Activated CD4-positive, alpha-beta T cell treated with anti-CD3 and anti-CD28 coated beads for 36 hours (primary cell): ENCODE results near the gene MFSD2A. TPM values are rescaled to one million over a fixed set of nuclear protein-coding genes. Genes with fewer than 3 reads are reported as not detected.
"Not testable (repeated sequence)": the region's sequence is repeated elsewhere in the genome, so short reads cannot be mapped to it uniquely, and the experiment has no call there.

Experiments used
- ATAC-seq: fragments of 200-7000 bp; cut with Tn5 transposase; one replicate; pipeline ENCODE4 v1.10.0; 2021; ENCODE audit warnings: mild to moderate bottlenecking, moderate library complexity
- CTCF ChIA-PET: fragments of 350-600 bp; sonication (Branson Sonifier 250); formaldehyde crosslinking; loops from one replicate; lab custom pipeline; 2021; ENCODE audit warnings: antibody characterized with exemption; lab: Charles Lee
- POLR2A ChIA-PET: fragments of 350-600 bp; sonication (Branson Sonifier 250); formaldehyde crosslinking; loops from one replicate; lab custom pipeline; 2021; ENCODE audit warnings: antibody characterized with exemption, inconsistent platforms; lab: Charles Lee
- DNase-seq: peaks from one replicate; pipeline ENCODE4 v3.0.0-alpha.2; 2020
- H3K27ac Mint-ChIP-seq: one replicate; pipeline ENCODE4 v1.8.0; 2021; ENCODE audit warnings: mixed read lengths
- H3K27me3 Mint-ChIP-seq: one replicate; pipeline ENCODE4 v1.8.0; 2021; ENCODE audit warnings: mixed read lengths
- H3K36me3 Mint-ChIP-seq: one replicate; pipeline ENCODE4 v1.8.0; 2021; ENCODE audit warnings: low read depth, mixed read lengths
- H3K4me1 Mint-ChIP-seq: one replicate; pipeline ENCODE4 v1.8.0; 2021; ENCODE audit warnings: mixed read lengths
- H3K4me3 Mint-ChIP-seq: one replicate; pipeline ENCODE4 v1.8.0; 2021; ENCODE audit warnings: mild to moderate bottlenecking, moderate library complexity, mixed read lengths
- H3K9me3 Mint-ChIP-seq: one replicate; pipeline ENCODE4 v1.8.0; 2021; ENCODE audit warnings: low read depth, mixed read lengths
- intact Hi-C, 2 experiments: fragments of 100-400 bp; cut with DNase I in 1 of 2; cut with micrococcal nuclease in 1 of 2; formaldehyde crosslinking; loops; one replicate each; pipeline versions ENCODE4 v1.14.2 to v1.15.1; 2022 to 2024; cut with DNase I, micrococcal nuclease
- total RNA-seq, 2 experiments: library from RNA; stranded (reverse); gene quantifications; one replicate each; pipeline ENCODE4 v1.2.3, GENCODE V29; 2021

Gene MFSD2A
- total RNA-seq, 2 experiments from 2014 or later = 8.8 to 12.8 TPM

DNA sequence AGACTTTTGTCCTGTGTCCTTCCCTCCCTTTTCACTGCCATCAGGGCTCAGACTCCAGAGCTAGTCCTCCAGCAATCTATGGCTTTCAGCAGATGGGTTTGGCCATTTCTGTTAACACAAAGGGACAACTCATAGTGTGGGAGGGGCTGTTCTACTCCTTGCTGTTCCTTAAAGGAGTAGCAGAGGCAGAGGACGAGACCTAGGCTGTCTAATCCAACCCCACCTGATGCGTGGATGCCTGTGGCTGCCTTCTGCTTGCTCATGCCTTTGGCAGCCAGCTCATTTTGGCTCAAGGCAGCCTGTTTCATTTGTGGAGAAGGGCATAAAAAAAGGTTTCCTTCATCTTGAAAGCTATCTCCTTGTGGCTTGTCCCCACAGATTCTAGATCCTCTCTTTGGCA is 27.0 kb downstream of the MFSD2A start:
- H3K27ac Mint-ChIP-seq = no peak overlapping the region
- intact Hi-C loops = no loop called here
- no peak overlapping the region for H3K4me3 Mint-ChIP-seq
- DNase-seq = no peak
- no peaks in the 10 kb centered on the region for H3K9me3 Mint-ChIP-seq
- H3K4me1 Mint-ChIP-seq = no peaks in the 10 kb centered on the region
- ATAC-seq = no peak
- no peaks in the 10 kb centered on the region for H3K36me3 Mint-ChIP-seq
- no peaks in the 10 kb centered on the region for H3K27me3 Mint-ChIP-seq
- ChIA-PET POLR2A (no interaction called here), CTCF (interaction anchor here (0.6 to 0.7 kb wide), 3 partner anchors 8 to 180 kb away, joined by 3 read pairs; no protein-coding TSS in a partner anchor)

DNA sequence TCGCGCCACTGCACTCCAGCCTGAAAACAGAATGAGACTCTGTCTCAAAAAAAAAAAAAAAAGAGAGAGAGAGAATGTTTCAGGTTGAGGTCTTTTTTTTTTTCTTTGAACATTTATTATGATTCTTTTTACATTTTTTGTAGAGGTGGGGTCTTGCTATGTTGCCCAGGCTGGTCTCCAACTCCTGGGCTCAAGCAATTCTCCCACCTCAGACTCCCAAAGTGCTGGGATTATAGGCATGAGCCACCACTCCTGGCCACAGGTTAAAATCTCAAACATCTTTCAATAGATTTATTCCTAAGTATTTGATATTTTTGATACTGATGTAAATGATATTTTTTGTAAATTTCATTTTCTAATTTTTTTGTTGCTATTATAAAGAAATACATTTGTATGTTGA is 29.5 kb downstream of the MFSD2A start:
- DNase-seq, H3K36me3 Mint-ChIP-seq, H3K4me3 Mint-ChIP-seq, POLR2A ChIA-PET, intact Hi-C loops, H3K27me3 Mint-ChIP-seq, H3K4me1 Mint-ChIP-seq, ATAC-seq, H3K27ac Mint-ChIP-seq, H3K9me3 Mint-ChIP-seq: not testable (repeated sequence)
- CTCF ChIA-PET = interaction anchor here (0.7 to 1.5 kb wide), 2 partner anchors 11 to 12 kb away, joined by 3 to 4 read pairs; no protein-coding TSS in a partner anchor

DNA sequence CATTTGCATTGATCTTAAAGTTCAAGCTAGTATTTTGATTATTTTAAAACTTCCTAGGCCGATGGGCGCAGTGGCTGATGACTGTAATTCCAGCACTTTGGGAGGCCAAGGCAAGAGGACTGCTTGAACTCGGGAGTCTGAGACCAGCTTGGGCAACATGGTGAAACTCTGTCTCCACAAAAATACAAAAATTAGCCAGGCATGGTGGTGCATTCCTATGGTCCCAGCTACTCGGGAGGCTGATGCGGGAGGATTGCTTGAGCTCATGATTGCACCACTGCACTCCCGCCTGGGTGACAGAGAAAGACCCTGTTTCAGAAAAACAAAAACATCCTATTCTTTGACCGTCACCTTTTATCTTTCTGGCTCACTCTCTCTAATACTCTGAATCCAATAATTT is 30.0 kb downstream of the MFSD2A start:
- Mint-ChIP-seq H3K27ac (no peak overlapping the region), H3K9me3 (no peaks in the 10 kb centered on the region), H3K27me3 (no peaks in the 10 kb centered on the region), H3K4me3 (no peak overlapping the region), H3K36me3 (no peaks in the 10 kb centered on the region), H3K4me1 (no peaks in the 10 kb centered on the region)
- POLR2A ChIA-PET = no interaction called here
- CTCF ChIA-PET = interaction anchor here (0.7 to 1.5 kb wide), 4 partner anchors 11 to 66 kb away, joined by 3 to 4 read pairs (median 4); no protein-coding TSS in a partner anchor
- intact Hi-C loops = no loop called here
- DNase-seq (no peak), ATAC-seq (no peak)

DNA sequence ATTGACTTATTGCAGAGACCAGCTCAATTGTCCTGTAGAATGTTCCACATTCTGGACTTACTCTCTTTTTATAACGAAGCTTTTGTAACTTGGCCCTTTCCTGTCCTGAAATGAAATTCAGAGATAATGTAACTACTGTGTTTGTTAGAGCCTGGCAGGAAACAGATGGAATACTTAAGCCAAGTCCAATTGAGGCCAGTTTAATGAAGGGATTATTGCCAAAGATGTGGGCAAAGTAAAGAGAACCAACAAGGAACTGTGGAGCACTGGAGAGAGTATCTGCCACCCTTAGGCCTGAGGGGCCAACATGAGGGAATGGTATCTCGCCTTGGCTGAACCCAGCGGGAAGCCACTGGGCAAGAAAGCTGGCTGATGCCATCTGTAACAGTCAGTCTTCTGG is 32.9 kb downstream of the MFSD2A start:
- Mint-ChIP-seq H3K27me3 (no peaks in the 10 kb centered on the region), H3K9me3 (no peaks in the 10 kb centered on the region), H3K4me1 (no peaks in the 10 kb centered on the region), H3K36me3 (no peaks in the 10 kb centered on the region), H3K4me3 (no peak overlapping the region), H3K27ac (no peak overlapping the region)
- no peak for ATAC-seq
- ChIA-PET POLR2A (no interaction called here), CTCF (interaction anchor here (0.6 to 1.1 kb wide), 2 partner anchors 16 to 44 kb away, joined by 3 read pairs; no protein-coding TSS in a partner anchor)
- intact Hi-C loops = no loop called here
- DNase-seq = no peak

DNA sequence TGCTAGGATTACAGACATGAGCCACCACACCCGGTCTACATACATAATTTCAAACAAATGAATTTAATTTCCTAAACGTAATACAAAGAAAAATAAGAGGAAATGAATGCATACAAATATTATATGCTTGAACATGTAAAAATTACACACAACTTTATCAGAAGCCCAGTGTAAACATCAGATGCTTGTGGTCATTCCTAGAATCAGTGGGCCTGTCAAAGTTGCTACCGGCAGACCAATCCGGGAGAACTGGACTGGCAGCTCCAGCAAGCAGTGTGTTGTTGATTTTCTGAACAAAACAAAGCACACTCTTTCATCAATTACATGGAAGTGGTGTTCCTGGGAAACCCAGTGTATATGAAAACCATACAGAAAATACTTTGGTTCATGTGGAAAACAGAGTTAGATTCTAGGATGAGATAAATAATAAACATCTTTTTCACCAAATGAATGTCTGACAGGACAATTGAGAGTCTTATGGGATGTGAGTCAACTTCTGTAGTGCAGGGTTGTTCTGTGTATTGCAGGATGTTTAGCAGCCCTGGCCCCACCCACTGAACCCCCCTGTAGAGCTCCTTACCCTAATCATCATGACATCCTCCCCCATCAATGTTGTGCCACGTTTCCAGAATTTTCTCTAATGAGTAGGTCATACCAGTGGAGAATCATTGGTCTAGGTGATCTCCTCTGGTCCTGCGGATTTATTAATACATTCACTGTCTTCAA is 33.8 kb downstream of the MFSD2A start:
- no peaks in the 10 kb centered on the region for H3K27me3 Mint-ChIP-seq

DNA sequence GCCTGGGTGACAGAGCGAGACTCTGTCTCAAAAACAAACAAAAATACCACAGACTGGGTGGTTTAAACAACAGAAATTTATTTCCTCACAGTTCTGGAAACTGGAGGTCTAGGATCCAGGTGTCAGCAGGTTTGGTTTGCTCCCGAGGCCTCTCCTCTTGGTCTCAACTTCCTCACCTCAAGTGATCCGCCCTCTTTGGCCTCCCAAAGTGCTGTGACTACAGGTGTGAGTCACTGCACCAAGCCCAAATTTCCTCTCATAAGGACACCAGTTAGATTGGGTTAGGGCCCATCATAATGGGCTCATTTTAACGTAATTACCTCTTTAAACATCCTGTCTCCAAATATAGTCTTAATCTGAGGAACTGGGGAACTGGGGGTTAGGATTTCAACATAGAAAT is 35.5 kb downstream of the MFSD2A start:
- H3K4me1 Mint-ChIP-seq = no peaks in the 10 kb centered on the region
- H3K27ac Mint-ChIP-seq = no peak overlapping the region
- H3K27me3 Mint-ChIP-seq = no peaks in the 10 kb centered on the region
- intact Hi-C loops = no loop called here
- DNase-seq = no peak
- CTCF ChIA-PET = no interaction called here
- POLR2A ChIA-PET = no interaction called here
- H3K36me3 Mint-ChIP-seq = no peaks in the 10 kb centered on the region
- H3K4me3 Mint-ChIP-seq = no peak overlapping the region
- no peak for ATAC-seq
- no peaks in the 10 kb centered on the region for H3K9me3 Mint-ChIP-seq

More for the DNA sequence above, 33.8 kb downstream of the MFSD2A start:
- H3K36me3 Mint-ChIP-seq = no peaks in the 10 kb centered on the region
- intact Hi-C loops = no loop called here
- POLR2A ChIA-PET = no interaction called here
- no peak overlapping the region for H3K4me3 Mint-ChIP-seq
- no peaks in the 10 kb centered on the region for H3K9me3 Mint-ChIP-seq
- H3K27ac Mint-ChIP-seq = no peak overlapping the region
- ATAC-seq (no peak), DNase-seq (no peak)
- CTCF ChIA-PET = interaction anchor here (0.6 to 1.1 kb wide), 2 partner anchors 17 to 45 kb away, joined by 3 read pairs; no protein-coding TSS in a partner anchor
- no peaks in the 10 kb centered on the region for H3K4me1 Mint-ChIP-seq

DNA sequence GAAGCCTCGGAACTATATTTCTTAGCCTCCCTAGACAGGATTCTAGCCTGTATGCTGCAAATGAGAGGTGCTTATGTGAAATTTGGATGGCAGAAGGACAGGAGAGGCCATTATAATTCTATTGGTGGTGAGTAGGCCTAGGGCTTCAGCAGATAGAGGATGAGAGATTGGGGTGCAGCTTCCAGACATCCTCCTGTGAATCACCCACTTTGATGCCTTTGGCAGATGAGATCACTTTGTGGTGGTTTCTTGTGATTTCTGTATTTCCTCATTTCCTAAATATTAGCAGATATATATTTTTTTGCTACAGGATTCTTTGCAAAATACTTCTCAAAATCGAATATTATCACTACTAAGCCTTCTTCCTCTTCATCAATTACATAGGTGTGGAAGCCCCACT is 37.3 kb downstream of the MFSD2A start:
- ATAC-seq (no peak), DNase-seq (no peak)
- Mint-ChIP-seq H3K27ac (no peak overlapping the region), H3K27me3 (no peaks in the 10 kb centered on the region), H3K36me3 (no peaks in the 10 kb centered on the region), H3K4me3 (no peak overlapping the region), H3K9me3 (no peaks in the 10 kb centered on the region), H3K4me1 (peaks cover 9% of the 10 kb centered on the region)
- intact Hi-C loops = no loop called here
- CTCF ChIA-PET = interaction anchor here (1.1 kb wide), 1 partner anchor 18 kb away, joined by 3 read pairs; no protein-coding TSS in a partner anchor
- POLR2A ChIA-PET = interaction anchor here (0.7 kb wide), 1 partner anchor 20 kb away, joined by 4 read pairs; no protein-coding TSS in a partner anchor

DNA sequence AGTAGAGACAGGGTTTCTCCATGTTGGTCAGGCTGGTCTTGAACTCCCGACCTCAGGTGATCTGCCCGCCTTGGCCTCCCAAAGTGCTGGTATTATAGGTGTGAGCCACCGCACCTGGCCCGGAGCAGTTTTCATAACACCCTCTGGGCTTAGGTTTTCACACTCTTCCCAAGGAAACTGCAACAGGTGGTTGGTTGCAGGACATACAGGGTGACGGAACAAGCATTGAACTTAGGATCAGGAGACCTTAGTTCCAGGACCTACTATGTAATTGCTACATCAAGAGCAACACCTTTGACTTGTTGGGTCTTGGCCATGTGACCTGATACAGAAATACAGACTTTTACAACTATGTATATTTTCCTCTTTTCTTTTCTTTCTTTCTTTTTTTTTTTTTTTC is 37.9 kb downstream of the MFSD2A start:
- no peak overlapping the region for H3K27ac Mint-ChIP-seq
- no peak for ATAC-seq

DNA sequence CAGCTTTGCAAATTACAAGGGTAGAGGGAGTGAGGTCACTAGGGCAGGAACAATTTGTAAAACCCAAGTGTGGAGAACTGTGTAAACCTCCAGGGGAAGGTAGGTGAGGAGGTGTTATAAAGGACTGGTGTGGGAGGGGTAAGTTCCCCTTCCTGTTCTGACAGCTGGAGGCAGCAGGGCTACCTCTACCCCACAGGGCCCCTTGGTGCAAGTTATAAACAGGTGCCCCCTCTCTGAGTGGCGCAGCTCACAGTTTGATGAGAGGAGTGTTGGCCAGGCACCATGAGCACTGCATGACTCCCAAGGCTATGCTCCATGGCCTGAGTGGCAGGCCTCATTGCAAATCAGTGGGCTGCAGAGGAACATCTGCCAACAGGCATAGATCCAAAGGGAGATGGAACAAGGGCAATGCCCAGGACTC is 41.0 kb downstream of the MFSD2A start:
- ChIA-PET POLR2A (no interaction called here), CTCF (interaction anchor here (0.6 to 0.9 kb wide), 2 partner anchors 22 to 180 kb away, joined by 3 read pairs; no protein-coding TSS in a partner anchor)
- Mint-ChIP-seq H3K4me3 (no peak overlapping the region), H3K36me3 (no peaks in the 10 kb centered on the region), H3K9me3 (no peaks in the 10 kb centered on the region), H3K27ac (no peak overlapping the region), H3K4me1 (peaks cover 9% of the 10 kb centered on the region), H3K27me3 (no peaks in the 10 kb centered on the region)
- DNase-seq (peak; percentile 14), ATAC-seq (peak; percentile 60)
- intact Hi-C loops = no loop called here

More for the DNA sequence above, 37.9 kb downstream of the MFSD2A start:
- no peaks in the 10 kb centered on the region for H3K27me3 Mint-ChIP-seq
- CTCF ChIA-PET = no interaction called here
- peaks cover 9% of the 10 kb centered on the region for H3K4me1 Mint-ChIP-seq
- POLR2A ChIA-PET = no interaction called here
- no peak for DNase-seq
- no peaks in the 10 kb centered on the region for H3K36me3 Mint-ChIP-seq
- H3K9me3 Mint-ChIP-seq = no peaks in the 10 kb centered on the region
- intact Hi-C loops = no loop called here
- H3K4me3 Mint-ChIP-seq = no peak overlapping the region

DNA sequence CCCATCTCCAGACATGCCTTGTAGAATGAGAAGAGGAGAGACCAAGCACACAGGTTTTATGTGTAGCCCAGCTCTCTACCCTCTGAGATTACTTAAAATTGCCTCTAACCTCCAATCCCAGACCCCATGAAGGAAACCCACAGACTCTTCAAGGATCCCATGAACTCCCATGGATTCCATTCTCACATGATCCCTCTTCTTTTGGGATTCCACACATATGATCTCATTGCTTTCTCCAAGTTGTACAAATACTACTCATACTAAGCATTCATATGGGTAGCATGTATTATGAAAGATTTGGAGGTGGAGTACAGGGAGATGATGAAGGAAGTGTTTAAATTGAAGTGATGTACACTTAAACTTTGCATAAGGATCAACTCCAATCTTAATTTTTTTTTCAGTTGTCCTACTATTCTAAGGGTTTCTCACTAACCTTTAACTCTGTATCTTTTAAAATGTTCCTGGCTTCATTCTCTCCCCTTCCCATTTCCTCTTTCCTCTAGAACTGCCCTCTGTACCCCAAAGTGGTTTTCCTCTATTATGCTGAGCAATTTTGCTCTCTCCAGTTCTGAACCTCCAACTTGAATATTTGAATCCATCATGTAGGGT is 41.6 kb downstream of the MFSD2A start:
- ChIA-PET POLR2A (no interaction called here), CTCF (interaction anchor here (0.6 kb wide), 1 partner anchor 68 kb away, joined by 3 read pairs; no protein-coding TSS in a partner anchor)
- intact Hi-C loops = no loop called here
- no peaks in the 10 kb centered on the region for H3K9me3 Mint-ChIP-seq
- H3K27ac Mint-ChIP-seq = no peak overlapping the region
- H3K4me1 Mint-ChIP-seq = peaks cover 9% of the 10 kb centered on the region
- no peak for DNase-seq
- ATAC-seq = no peak
- H3K27me3 Mint-ChIP-seq = no peaks in the 10 kb centered on the region
- no peaks in the 10 kb centered on the region for H3K36me3 Mint-ChIP-seq
- no peak overlapping the region for H3K4me3 Mint-ChIP-seq

DNA sequence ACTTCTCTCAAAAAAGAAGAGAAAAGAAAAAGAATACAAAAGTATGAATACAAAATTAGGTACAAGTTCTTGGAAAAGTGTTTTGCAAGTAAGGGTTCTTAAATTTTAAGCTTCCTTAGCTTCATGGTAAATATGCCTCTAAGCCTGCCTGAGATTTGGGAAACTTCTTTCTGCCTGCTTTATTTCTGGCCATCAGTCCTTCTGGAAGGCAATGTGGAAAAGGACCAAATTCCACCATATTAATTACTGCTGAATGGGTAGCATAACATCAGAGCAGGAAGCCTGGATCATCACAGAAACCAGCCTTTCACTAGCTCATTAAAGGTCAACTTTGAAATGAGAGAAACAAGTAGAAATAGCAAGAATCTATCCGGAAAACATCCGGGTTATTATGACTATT is 46.5 kb downstream of the MFSD2A start:
- POLR2A ChIA-PET = no interaction called here

More for the DNA sequence above, 46.5 kb downstream of the MFSD2A start:
- Mint-ChIP-seq H3K9me3 (no peaks in the 10 kb centered on the region), H3K4me1 (no peaks in the 10 kb centered on the region), H3K4me3 (no peak overlapping the region), H3K27me3 (no peaks in the 10 kb centered on the region), H3K36me3 (no peaks in the 10 kb centered on the region), H3K27ac (no peak overlapping the region)
- ATAC-seq (no peak), DNase-seq (no peak)
- intact Hi-C loops = no loop called here
- CTCF ChIA-PET = interaction anchor here (1.1 kb wide), 1 partner anchor 82 kb away, joined by 3 read pairs; no protein-coding TSS in a partner anchor
